NCI-H524 (cell line): ENCODE results near the gene GPR55.

Experiments
- DNase-seq, 2 experiments: peaks; one replicate each; lab custom pipeline; 2025; lab: John Stamatoyannopoulos, UW

The GPR55 gene

GRCh38 chr2:230934231-230935129 lies 9.4 kb upstream of the GPR55 start:
- DNase-seq = no peak

- no peak for DNase-seq
These were observed 8.6 kb upstream of the GPR55 start for GRCh38 chr2:230933521-230934180.

DNA sequence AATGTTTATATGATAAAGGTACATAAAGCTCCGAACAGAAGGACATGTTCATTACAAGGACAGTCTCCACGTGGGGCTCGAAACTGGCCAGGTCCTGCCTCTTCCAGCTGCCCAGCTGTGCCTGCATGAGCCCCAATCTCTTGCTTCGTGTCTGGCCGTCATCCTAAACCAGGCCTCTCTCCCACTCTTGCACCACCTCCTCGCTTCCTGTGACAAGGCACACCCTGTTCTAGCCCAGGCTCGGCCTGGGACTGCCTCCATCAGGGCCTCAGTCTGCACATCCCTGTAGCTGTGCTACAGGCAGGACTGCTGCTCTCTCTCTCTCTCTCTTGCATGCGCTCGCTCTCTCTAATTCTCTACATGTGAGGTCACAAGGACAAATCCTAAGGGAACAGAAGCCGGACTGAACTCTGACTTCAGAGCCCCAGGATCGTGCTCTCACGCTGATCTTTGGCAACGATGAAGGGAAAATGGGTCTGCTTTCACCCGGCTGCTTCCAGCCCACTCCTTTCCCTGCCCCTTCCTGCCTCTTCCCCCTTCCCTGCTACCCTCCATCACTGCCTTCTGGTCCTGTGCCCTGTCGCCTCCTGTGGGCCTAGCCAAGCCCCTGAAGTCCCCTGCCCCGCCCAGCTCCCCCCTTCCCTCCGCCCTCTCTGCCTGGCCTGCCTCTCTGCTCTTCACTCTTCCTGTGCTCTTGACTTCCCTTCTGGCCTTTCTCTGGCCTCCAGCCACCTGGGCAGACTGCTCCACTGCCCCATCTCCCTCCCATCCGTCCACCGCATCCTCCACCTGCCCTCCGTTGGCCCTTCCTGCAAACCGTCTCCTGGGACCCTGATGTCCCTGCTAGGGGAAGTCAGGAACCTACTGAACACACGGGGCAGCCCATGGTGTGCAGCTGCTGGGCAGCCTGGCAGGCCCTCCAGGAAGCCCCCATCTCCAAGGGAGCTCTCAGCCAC lies 7.8 kb upstream of the GPR55 start:
- DNase-seq = no peak

- peak in 1 of 2 experiments; percentile 7 for DNase-seq
These were observed 6.7 kb upstream of the GPR55 start for GRCh38 chr2:230931556-230932231.

DNA sequence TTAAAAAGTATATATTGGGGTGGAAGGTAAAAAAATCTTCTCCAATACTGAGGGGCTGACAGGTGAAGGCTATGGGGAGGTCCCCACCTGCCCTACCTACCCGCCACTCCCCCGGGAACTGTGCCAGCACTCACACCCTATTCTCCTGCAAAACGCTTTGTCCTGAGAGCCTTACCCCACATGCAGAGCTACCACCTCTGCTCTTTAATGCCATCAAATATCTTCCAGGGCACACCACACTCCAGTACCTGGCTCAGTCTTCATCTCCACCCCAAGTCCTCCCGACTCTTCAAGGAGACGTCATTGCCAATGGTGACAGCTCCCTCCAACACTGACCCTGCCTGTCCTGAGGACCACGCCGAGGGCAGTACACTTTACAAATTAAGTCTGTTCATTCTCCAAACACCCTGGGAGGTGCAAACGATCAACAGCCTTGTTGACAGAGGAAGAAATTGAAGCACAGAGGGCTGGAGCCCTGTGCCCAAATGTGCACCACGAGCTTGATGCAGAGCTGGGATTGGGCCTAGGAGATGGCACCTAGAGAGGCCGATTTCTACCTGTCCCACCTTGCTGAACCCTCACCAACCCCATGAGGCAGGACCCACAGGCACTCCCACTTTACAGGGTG lies 6.0 kb upstream of the GPR55 start:
- no peak for DNase-seq

DNA sequence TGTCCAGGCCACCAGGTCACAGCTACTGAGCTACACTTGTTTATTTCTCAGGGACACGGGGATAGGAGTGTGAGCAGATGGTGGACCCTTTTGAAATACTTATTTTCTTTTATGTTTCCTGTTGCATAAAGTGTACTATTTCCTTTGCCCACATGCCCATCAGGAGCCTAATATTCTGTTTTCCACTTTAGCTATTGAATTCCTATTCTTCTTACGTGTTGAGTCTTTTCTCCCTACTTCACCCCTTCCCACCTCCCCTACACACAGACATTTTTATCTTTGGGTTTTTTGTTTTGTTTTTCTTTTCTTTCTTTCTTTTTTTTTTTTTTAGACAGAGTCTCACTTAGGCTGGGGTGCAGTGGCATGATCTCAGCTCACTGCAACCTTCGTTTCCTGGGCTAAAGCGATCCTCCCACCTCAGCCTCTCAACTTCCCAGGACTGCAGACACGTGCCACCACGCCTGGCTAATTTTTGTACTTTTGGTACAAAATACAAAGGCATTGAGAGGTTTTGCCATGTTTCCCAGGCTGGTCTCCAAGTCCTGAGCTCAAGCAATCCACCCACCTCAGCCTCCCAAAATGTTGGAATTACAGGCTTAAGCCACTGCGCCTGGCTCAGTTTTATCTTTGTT lies 5.2 kb upstream of the GPR55 start:
- peak in 1 of 2 experiments; percentile 48 for DNase-seq

DNA sequence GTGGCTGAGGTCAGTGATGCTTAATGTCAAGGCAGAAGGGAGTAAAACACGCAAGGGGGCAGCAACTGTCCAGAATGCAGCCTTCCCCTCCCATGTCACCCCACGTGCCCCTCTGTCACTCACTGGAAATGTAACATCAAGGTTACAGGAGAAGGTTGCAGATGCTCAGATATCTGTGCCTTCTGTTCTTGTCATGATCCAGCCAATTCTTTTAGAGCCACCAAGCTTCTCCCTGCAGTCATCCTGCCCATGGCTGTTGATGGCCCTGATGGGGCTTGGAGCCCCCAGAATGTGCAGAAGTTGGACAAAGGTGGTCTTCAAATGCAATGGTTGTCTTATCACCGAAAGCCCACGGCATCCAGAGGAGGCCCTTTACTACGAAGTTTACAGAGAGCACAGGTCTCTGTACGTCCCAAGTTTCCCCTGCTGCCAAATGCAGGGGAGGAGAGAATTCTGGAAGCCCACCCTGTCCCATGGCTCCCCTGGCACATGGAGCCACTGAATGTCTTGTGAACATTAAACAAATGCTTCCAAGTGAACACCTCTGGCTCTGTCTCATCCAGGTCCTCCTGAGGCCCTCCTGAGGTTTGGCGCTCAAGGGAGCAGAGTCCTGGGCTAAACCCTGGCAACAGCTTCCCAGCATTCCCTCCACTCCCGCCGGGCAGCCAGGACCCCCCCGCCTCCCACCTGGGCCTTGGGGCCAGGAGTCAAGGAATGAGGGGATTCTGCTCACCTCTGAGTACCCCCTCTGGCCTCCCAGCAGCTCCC lies 4.5 kb upstream of the GPR55 start:
- DNase-seq = peak in 1 of 2 experiments; percentile 48

DNA sequence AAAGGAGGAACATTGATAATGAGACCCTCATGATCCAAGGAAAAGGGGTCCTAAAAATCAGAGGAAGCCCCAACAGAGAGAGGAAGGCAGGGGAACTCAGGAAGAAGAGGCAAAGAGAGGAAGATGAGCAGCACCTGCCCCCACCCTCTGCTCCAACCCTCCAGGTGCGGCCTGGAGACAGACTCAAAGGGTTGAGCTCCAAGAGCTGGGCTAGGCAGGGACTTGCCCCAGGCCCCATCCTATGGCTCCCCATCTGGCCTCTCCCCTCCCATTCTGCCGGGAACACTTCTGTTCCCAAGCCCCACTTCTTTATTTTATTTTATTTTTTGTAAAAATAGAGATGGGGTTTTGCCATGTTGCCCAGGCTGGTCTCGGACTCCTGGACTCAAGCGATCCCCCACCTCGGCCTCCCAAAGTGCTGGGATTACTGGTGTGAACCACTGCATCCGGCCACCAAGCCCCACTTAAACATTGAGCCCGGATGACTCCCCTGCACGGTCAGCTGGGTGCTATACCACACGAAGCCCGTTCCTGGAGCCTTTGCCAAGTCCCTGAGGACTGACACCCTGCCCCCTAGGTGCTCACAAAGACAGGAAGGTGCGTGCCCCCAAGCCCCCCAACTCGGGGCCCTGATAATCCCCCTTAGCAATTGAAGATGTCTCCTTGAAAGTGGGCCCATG lies 3.8 kb upstream of the GPR55 start:
- no peak for DNase-seq

GRCh38 chr2:230927711-230928341 lies 2.8 kb upstream of the GPR55 start:
- no peak for DNase-seq

DNA sequence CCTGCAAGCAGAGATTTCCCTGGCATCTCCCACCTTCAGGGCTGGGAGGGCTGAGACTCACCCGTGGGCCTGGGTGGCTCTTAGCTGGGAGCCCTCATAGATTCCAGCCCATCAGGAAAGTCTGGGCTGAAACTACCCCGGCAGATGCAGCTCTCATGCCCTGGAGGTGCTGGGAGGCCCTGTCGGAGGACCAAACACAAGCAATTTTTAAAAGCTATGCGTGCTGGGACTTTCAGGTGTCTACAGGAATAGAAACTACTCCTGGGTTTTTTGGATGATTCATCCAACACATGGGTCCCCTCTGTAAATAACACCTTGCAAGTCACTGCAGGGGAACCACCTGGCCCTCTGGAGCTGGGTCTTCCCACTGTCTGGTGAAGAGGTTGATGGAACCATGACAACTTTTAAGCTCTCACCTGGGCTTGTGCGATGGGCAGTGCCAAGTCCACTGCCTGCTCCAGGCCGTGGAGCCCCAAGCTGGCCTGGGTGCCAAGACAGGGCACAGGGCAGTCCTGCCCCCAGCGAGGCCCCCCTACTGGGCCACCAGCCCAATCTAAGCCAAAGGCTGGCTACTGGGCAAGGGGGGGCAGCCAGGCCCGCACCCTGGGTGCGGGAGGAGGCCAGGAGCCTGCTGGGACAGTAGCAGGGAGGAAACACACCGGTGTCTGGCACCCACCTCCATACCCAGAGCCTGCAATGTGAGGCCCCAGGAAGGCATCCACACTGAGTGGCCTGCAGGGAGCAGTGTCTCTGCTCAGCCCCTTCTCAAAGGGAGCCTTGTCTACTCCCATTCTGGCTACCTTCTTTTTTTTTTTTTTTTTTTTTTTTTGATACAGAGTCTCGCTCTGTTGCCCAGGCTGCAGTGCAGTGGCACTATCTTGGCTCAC lies 1.1 kb upstream of the GPR55 start:
- DNase-seq = no peak

- no peak for DNase-seq
These were observed 419 bp upstream of the GPR55 start for GRCh38 chr2:230925443-230925878.

- DNase-seq = no peak
These were observed 961 bp downstream of the GPR55 start for GRCh38 chr2:230924092-230924469.

- DNase-seq = no peak
These were observed 1.9 kb downstream of the GPR55 start for GRCh38 chr2:230922951-230923717.

GRCh38 chr2:230921806-230922595 lies 3.0 kb downstream of the GPR55 start:
- no peak for DNase-seq

DNA sequence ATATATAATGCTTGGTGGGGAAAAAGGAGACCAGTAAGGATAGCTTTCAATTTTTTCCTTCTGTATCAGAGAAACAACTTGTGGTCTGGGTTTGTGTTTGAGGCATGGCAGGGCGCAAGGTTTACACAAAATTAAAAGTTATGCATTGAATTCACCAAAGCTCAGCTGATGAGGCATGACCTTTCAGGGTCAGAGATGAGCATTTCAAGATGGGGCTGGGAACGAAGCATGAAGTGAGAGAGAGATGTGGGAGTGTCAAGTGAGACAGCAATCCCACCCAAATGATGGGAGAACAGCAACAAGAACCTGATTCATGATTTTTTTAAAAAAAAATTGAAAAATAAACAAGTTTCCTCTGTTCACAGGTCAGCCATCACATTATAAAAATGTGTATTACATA lies 4.9 kb downstream of the GPR55 start:
- no peak for DNase-seq

GRCh38 chr2:230919681-230920080 lies 5.4 kb downstream of the GPR55 start:
- DNase-seq = no peak
